Measurements from ENCODE around the gene SOBP. TPM values are rescaled to one million over a fixed set of nuclear protein-coding genes. Genes with fewer than 3 reads are reported as not detected.

The SOBP gene
- total RNA-seq, 1 donor from 2014 or later = 13.3 TPM

DNA sequence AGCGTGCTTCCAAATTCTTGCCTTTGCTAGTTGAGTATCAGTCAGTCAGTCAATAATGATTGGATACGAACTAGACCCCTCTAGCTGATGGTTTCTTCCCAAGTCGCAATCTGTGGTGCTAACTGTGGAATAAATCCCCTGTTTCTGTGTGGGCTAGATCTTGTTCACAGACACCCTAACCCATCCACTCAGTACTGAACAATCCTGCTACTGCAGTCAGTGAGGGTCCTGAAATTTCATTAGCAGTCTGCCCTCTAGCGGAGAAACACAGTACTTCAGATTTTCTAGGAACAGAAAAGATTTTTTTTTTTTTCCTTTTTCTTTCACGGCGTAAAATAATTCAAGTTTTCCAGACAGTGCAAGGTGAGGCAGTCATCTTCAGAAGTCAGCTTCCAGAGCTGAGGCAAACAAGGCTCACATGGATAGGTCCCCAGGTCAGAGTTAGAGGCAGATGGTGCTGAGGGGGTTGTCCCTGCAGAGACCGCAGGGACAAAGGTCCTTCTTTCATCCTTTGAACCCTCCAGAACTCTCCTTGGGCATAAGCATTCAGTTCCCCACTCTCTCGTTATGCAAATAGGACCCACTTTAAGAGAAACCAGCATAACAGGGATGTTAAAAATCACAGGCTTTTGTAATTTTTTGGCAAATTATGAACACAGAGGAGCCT lies 214.6 kb downstream of the SOBP start:
- H3K4me1 ChIP-seq = no peaks in the 10 kb centered on the region
- H3K27ac ChIP-seq = no peak overlapping the region
- peak in 1 of 2 donors; percentile 16 for DNase-seq (ENCODE audit: extremely low spot score in 2 of 2)
- H3K27me3 ChIP-seq = no peaks in the 10 kb centered on the region
- no peaks in the 10 kb centered on the region for H3K36me3 ChIP-seq
- intact Hi-C loops (cut with DNase I) = no loop called here
- H3K4me3 ChIP-seq = no peak overlapping the region
- H3K9me3 ChIP-seq = no peaks in the 10 kb centered on the region
- TF ChIP-seq POLR2A (IDR thresholded peaks at IDR 0.05) = no peak
- TF ChIP-seq, protein P1, sequence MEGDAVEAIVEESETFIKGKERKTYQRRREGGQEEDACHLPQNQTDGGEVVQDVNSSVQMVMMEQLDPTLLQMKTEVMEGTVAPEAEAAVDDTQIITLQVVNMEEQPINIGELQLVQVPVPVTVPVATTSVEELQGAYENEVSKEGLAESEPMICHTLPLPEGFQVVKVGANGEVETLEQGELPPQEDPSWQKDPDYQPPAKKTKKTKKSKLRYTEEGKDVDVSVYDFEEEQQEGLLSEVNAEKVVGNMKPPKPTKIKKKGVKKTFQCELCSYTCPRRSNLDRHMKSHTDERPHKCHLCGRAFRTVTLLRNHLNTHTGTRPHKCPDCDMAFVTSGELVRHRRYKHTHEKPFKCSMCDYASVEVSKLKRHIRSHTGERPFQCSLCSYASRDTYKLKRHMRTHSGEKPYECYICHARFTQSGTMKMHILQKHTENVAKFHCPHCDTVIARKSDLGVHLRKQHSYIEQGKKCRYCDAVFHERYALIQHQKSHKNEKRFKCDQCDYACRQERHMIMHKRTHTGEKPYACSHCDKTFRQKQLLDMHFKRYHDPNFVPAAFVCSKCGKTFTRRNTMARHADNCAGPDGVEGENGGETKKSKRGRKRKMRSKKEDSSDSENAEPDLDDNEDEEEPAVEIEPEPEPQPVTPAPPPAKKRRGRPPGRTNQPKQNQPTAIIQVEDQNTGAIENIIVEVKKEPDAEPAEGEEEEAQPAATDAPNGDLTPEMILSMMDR (IDR thresholded peaks at IDR 0.05) = peak; percentile 46 to 76 (median 70)

DNA sequence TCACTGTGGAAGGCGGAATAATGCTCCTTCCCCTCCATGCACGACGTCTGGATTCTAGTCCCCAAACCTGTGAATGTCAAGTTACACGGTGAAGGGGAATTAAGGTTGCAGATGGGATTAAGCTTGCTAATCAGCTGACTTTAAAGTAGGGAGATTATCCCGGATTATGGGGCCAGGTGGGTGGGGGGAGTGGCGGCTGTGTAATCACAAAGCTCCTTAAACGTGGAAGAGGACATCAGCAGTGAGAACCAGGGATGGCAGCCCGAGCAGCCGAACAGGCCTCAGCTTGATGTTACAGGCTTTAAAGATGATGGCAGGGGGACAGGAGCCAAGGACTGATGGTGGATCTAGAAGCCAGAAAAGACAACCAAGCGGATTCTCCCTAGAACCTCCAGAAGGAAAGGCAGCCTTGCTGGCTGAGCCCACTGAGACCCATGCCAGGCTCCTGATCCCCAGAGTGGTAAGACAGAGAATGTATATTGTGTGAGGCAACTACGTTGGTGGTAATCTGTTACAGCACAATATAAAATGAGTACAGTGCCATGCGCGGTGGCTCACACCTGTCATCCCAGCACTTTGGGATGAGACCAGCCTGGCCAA lies 216.7 kb downstream of the SOBP start:
- H3K4me3 ChIP-seq = no peak overlapping the region
- no peaks in the 10 kb centered on the region for H3K36me3 ChIP-seq
- H3K27ac ChIP-seq = no peak overlapping the region
- TF ChIP-seq POLR2AphosphoS5 (IDR thresholded peaks at IDR 0.05; ENCODE audit: insufficient read depth in 1 of 2, low read depth in 1 of 2) (no peak), POLR2A (IDR thresholded peaks at IDR 0.05) (no peak)
- TF ChIP-seq, protein P1 (IDR thresholded peaks at IDR 0.05) = no peak
- H3K27me3 ChIP-seq = no peaks in the 10 kb centered on the region
- no peaks in the 10 kb centered on the region for H3K9me3 ChIP-seq
- peak in 1 of 2 donors; percentile 31 for DNase-seq (ENCODE audit: extremely low spot score in 2 of 2)
- no peaks in the 10 kb centered on the region for H3K4me1 ChIP-seq
- intact Hi-C loops (cut with DNase I) = no loop called here

DNA sequence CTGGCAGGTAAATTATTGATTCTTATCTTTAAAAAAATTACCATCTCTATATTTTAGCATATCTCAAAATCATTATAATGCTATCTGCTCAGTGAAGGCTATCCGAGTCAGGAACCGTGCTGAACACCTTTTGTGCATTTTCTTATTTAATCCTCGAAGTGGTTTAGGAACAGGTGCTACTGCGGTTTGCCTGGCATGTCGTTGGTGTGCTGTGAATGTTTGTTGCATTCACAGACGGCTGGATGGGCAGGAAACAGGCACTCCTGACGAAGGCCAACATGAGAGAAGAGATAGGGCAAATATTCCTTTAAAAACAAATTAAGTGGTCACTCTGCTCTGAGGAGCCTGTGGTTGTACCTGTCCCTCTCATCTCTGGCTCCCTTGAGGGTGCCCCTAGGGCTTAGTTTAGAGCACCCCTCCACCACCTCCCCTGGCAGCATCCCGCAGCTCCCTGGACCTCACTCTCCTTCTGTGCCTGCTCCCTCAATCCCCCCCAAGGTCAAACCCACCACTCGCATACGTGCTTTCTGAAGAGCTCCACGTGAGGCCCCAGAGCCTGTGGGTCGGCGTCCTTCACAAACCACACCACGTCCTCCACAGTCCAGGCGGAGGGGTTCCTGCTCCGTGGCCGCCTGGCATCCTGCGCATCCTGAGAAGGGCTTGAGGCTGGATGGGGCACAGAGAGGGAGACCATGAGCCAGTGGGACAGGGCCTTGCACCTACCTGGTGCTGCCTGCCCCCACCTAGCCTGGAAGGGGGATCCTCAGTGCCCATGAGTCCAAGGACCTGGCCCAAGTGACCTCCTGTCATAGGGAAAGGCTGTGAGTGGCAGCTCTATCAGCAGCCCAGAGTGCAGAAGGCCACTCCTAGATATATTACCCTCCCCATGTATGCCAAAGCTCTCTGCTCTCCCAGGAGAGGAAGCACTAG lies 217.7 kb downstream of the SOBP start:
- intact Hi-C loops (cut with DNase I) = no loop called here
- TF ChIP-seq POLR2A (IDR thresholded peaks at IDR 0.05) = no peak
- H3K36me3 ChIP-seq = no peaks in the 10 kb centered on the region
- H3K27ac ChIP-seq = no peak overlapping the region
- peaks cover 9% of the 10 kb centered on the region for H3K4me1 ChIP-seq
- H3K27me3 ChIP-seq = no peaks in the 10 kb centered on the region
- no peaks in the 10 kb centered on the region for H3K9me3 ChIP-seq
- DNase-seq (ENCODE audit: extremely low spot score in 2 of 2) = peak in 1 of 2 donors; percentile 91
- no peak overlapping the region for H3K4me3 ChIP-seq

DNA sequence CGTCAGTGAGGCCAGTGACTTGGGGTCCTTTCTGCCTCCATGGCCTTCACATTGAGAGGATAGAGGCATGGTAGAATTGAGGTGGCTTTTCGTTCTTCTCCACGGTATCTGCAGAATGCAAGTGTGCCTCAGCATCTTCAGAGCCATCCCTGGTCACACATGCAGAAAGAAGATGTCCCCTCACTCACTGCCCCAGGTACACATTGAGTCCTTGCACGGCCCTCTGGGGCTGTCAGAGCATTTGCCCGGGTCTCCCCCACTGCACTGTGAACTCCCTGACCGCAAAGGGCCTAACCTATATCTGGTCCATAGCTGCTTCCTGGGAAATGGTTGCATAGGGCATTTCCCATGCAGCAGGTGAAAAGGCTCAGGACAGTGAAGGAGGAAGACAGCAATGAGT lies 218.5 kb downstream of the SOBP start:
- no peak overlapping the region for H3K4me3 ChIP-seq
- H3K36me3 ChIP-seq = no peaks in the 10 kb centered on the region
- H3K9me3 ChIP-seq = no peaks in the 10 kb centered on the region
- TF ChIP-seq, protein P1 (IDR thresholded peaks at IDR 0.05) = no peak
- TF ChIP-seq POLR2A (IDR thresholded peaks at IDR 0.05) (no peak), POLR2AphosphoS5 (IDR thresholded peaks at IDR 0.05; ENCODE audit: insufficient read depth in 1 of 2, low read depth in 1 of 2) (no peak)
- intact Hi-C loops (cut with DNase I) = no loop called here
- DNase-seq (ENCODE audit: extremely low spot score in 2 of 2) = peak in 1 of 2 donors; percentile 74
- no peaks in the 10 kb centered on the region for H3K27me3 ChIP-seq
- H3K27ac ChIP-seq = no peak overlapping the region
- H3K4me1 ChIP-seq = peaks cover 16% of the 10 kb centered on the region

DNA sequence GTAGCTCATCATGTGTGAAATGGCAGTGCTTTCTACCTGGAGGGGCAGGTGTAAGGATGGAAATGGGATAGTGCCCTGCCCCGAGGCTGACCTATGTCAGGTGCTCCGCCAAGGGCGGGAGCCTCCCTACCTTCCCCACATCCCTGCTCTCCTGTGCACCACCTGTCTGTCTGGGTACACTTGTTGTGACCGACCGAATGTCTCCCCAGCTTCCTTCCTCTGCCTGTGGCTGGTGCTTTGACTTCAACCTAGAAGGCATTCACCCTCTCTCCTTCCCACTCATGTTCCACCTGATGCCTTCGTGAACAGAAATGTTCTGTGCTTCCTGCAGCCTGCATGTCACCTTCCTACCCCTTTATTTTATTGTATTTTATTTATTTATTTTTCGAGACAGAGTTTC lies 219.4 kb downstream of the SOBP start:
- intact Hi-C loops (cut with DNase I) = no loop called here

More for the DNA sequence above, 219.4 kb downstream of the SOBP start:
- no peak overlapping the region for H3K4me3 ChIP-seq
- no peak for TF ChIP-seq POLR2A (IDR thresholded peaks at IDR 0.05)
- TF ChIP-seq, protein P1 (IDR thresholded peaks at IDR 0.05) = no peak
- TF ChIP-seq POLR2AphosphoS5 (IDR thresholded peaks at IDR 0.05; ENCODE audit: insufficient read depth in 1 of 2, low read depth in 1 of 2) = no peak
- no peaks in the 10 kb centered on the region for H3K36me3 ChIP-seq
- peaks cover 20% of the 10 kb centered on the region for H3K4me1 ChIP-seq
- no peak overlapping the region for H3K27ac ChIP-seq
- no peaks in the 10 kb centered on the region for H3K9me3 ChIP-seq
- no peaks in the 10 kb centered on the region for H3K27me3 ChIP-seq
- peak in 1 of 2 donors; percentile 81 for DNase-seq (ENCODE audit: extremely low spot score in 2 of 2)

Measured in vagina (tissue), 2 donors.